HG02610 (cell line): ENCODE results near the gene USF2.
"Not testable (repeated sequence)": the region's sequence is repeated elsewhere in the genome, so short reads cannot be mapped to it uniquely, and the experiment has no call there.

Experiments
- ATAC-seq: cut with Tn5 transposase; IDR thresholded peaks from one replicate; pipeline ENCODE4 v1.9.1; 2021; ENCODE audit warnings: mild to moderate bottlenecking, moderate library complexity; ENCODE audit not compliant: unreplicated experiment

USF2 gene

DNA sequence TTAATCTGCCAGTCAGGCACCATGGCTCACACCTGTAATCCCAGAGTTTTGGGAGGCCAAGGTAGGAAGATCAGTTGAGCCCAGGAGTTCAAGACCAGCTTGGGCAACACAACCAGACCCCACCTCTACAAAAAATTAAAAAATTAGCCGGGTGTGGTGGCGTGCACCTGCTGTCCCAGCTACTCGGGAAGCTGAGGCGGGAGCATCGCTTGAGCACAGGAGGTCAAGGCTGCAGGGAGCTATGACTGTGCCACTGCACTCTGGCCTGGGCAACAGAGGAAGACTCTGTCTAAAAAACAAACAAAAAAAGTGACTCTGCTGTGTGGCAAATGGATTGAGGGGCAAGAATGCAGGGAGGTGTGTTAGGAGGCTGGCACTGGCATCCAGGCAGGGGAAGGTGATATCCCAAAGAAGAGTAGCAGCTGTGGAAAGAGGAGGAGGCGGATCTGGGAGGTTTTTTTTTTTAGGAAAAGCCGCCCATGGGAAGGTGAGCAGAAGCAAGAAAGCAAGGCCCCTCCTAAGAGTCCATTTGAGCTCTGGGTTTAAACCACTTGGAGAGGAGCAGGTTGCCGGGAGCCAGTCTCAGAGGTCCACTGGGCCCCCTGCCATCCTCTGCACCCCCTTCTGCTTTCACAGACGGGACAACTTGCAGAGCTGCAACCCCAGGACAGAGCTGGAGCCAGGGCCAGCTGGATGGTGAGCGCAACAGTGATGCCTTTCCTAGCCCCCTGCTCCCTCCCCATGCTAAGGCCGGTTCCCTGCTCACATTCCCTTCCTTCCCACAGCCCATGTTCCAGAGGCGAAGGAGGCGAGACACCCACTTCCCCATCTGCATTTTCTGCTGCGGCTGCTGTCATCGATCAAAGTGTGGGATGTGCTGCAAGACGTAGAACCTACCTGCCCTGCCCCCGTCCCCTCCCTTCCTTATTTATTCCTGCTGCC lies 15.7 kb downstream of the USF2 start:
- ATAC-seq, result no peak

- no peak for ATAC-seq
Measured at GRCh38 chr19:35285095-35285449, 16.3 kb downstream of the USF2 start.

GRCh38 chr19:35285465-35285864 lies 16.7 kb downstream of the USF2 start:
- not testable (repeated sequence) for ATAC-seq

DNA sequence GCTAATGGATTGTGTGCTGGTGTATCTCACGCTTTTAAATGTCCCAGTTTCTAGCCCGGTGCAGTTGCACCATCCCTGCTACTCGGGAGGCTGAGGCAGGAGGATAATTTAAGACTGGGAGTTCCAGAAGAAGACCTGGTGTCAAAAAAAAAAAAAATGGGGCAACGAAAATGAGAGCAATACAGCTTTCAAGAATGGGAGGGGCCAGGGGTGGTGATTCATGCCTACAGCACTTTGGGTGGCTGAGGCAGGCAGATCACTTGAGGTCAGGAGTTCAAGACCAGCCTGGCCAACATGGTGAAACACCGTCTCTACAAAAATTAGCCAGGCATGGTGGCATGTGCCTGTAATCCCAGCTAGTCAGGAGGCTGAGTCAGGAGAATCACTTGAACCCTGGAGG lies 17.3 kb downstream of the USF2 start:
- not testable (repeated sequence) for ATAC-seq

GRCh38 chr19:35287713-35288112 lies 19.0 kb downstream of the USF2 start:
- no peak for ATAC-seq

DNA sequence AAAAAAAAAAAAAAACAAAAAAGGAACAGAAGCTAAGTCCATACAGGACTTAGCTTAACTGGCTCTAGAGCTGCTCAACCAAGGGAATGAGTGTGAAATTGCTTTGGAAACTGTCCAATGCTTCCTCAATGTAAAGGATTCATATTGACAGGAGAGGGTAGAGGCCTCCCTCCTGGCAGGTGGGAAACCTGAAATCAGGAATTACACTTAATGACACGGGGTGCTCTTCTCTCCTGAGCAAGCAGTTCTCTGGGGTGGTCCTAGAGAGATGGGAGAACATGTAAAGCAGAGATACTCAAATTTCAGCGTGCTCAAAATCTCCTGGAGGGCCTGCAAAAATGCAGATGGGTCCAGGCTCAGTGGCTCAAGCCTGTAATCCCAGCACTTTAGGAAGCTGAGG lies 19.6 kb downstream of the USF2 start:
- ATAC-seq, result no peak

DNA sequence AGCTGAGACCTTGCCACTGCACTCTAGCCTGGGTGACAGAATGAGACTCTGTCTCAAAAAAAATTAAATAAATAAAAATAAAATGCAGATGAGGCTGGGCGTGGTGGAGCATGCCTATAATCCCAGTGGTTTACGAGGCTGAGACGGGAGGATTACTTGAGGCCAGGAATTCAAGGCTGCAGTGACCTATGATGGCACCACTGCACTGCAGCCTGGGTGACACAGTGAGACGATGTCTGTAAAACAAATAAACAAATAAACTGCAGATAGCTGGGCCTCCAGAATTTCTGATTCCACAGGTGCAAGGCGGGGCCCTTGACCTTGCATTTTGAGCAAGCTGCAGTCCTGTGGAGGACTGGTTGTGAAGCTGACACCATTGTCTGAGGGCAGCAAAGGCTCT lies 20.1 kb downstream of the USF2 start:
- ATAC-seq, result no peak

DNA sequence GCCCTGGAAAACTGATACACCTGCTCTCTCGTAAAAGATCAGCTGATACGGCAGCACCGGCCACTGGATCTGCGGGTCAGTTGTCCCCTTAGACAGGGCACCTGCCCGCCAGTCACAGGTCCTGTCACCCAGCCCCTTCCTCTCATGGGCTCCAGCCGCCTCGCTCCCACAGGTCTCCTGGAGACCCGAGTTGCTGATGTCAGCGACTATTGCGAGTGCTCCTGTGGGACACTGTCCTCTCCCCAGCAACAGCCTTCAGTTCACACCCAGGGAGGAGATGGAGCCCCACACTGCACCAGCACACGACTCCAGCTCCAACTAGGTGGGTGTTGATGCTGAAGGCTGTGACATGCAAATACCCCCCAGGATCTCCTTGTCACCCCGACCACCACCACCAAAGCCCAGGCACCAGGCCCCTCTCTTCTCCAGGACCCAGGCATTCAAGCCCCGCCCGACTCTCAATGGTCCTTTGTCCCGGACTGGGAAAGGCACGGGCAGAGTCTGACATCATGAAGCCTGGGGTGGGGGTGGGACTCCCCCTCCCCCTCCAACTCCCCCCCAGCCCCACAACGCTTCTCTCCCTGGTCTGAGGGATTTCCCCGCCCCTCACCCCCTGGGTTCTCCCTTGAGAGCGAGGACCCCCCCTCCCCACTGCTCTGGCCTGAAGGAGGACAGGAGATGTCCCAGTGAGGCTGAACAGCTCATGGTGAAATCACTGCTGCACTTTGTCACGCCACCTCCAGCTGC lies 21.8 kb downstream of the USF2 start:
- ATAC-seq, result no peak

- ATAC-seq, result no peak
Measured at GRCh38 chr19:35291259-35291658, 22.5 kb downstream of the USF2 start.

- ATAC-seq, result no peak
Measured at GRCh38 chr19:35291916-35292315, 23.2 kb downstream of the USF2 start, which contains the start of gene MAG. TSS of gene MAG (plus strand) at chr19:35292161. CDS start at chr19:35295409, 3,248 bp downstream.

DNA sequence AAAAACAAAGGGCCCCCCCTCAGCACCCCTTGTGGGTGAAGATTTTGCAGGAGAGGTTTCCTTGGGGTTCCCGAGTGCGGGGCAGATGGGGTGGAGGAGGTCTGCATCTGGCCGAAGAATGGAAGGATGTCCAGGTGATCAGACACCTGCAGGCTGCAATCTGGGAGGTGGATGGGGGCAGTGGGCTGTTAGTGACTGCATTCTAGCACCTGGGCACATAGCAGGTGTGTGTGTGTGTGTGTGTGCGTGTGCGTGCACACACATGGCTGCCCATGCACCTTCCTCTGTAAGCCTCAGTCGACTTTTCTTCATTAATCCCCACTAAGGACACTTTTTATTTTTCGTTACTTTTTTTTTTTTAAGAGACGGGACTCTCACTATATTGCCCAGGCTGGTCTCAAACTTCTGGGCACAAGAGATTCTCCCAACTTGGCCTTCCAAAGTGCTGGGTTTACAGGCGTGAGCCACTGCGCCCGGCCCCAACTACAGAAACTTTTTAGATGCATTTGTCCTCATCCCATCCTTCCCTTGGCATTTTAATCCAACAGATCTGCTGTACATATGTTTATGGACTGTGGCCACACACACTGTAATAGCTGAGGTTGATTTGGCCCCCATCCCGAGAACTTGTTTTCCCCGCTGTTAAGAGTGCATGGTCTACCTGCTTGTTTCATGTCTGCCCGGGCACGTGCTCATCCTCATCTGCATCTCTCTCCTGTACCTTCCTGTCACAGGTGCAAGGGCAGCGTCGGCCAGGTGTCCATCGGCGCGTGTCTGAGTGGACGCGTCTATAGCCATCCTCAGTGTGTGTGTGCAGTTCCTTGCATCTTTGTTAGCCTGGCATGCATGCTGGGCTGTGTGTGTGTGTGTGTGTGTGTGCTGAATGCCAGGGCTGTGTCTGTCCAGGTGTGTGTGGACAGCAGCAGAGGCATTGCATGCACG lies 23.9 kb downstream of the USF2 start:
- ATAC-seq, result no peak

DNA sequence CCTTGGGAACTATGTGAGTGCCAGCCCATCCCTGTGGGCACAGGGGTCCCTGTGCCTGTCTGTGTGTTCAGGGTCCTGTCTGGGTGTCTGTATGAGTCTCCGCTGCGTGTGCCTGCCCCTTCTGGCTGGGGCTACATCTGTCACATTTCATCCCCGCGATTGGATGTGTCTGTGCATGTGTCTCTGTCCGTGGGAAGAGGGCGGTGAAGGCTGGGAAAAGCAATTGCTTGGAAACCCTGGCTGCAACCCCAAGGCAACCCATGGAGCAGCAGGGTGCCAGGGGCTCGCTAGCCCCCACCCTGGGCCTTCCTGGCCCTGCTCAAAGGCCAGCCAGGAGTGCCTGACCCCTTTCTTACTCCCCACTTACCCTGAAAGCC lies 24.6 kb downstream of the USF2 start:
- no peak for ATAC-seq

- ATAC-seq, result no peak
Measured at GRCh38 chr19:35293808-35294207, 25.0 kb downstream of the USF2 start.

GRCh38 chr19:35294328-35294727 lies 25.6 kb downstream of the USF2 start:
- ATAC-seq, result no peak

DNA sequence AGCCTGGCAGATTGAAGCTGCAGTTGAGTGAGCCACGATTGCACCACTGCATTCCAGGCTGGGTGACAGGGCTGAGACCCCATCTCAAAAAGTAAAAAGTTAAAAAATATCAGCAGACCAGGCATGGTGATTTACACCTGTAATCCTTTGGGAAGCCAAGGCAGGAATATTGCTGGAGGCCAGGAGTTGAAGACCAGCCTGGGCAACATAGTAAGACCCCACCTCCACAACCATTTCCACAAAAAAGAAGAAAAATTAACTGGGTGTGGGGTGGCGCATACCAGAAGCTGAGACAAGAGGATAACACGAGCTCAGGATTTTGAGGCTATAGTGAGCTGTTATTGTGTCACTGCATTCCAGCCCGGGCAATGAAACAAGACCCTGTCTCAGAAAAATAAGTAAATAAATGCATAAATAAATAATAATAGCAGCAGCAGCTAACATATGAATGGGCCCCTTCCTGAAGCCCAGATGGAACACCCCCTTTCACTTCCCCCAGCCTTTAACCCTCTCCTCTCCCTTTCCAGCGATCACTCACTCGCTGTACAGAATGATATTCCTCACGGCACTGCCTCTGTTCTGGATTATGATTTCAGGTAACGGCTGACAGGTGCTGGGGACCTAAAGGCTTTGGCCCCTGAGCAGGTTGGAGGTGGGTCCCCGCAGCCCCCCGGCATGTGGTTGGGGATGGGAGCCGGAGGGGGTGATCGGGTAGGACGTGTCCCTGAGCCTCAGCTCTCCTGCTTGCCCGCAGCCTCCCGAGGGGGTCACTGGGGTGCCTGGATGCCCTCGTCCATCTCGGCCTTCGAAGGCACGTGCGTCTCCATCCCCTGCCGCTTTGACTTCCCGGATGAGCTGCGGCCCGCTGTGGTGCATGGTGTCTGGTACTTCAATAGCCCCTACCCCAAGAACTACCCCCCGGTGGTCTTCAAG lies 26.4 kb downstream of the USF2 start:
- ATAC-seq, result no peak

DNA sequence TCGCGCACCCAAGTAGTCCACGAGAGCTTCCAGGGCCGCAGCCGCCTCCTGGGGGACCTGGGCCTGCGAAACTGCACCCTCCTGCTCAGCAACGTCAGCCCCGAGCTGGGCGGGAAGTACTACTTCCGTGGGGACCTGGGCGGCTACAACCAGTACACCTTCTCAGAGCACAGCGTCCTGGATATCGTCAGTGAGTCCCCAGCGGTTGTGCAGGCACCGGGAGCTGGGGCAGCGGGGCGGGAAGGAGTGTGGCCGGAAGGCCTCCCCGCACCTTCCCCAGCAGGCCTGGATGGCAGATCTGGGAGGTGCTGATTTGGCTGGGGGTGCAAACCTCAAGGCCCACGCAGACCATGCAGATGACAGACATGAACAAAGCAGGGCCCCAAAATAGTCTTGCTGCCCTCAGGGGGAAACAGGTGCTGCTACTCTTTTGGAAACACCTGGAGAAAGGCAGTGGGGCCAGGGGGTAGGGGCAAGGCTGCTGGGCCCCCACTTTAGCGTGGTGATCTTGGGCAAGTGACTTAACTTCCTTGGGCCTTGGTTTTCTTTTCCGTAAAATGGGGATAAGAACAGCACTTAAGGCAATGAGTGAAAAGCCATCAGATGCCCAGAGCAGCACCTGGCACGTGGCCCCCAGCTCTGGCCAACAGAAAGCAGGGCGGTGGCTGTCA lies 27.2 kb downstream of the USF2 start:
- ATAC-seq, result no peak

DNA sequence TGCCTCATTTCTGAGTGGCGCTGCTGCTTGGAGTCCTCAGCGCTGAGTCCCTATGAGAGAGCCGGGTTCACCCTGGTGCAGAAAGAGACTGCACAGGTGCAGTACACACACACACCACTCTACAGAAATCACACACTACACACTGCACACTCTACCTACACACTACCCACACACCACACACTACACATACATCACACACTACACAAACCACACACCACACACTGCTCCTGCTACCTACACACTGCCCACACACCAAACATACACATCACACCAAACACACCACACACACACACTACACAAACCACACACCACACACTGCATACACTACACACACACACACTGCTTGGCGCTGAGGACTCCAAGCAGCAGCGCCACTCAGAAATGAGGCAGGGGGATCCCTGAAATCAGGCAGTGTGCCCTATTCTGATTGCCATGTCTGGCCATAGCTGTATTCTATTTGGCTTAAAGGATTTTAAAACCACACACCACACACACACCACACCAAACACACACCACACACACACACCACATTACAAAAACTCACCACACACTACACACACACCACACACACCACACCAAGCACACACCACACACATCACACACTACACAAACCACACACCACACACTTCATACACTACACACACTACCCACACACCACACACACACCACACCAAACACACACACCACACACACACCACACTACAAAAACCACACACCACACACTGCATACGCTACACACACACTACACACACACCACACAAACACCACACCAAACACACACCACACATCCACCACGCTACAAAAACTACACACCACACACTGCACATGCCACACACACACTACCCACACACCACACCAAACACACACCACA lies 28.1 kb downstream of the USF2 start:
- ATAC-seq, result no peak

- no peak for ATAC-seq
Measured at GRCh38 chr19:35297515-35297848, 28.7 kb downstream of the USF2 start.

GRCh38 chr19:35297922-35298321 lies 29.2 kb downstream of the USF2 start:
- ATAC-seq, result no peak
